Colonic mucosa (tissue), 4 donors: Measurements from ENCODE around the gene TXNL1. TPM values are rescaled to one million over a fixed set of nuclear protein-coding genes. Genes with fewer than 3 reads are reported as not detected.

Experiments
- DNase-seq: peaks from one replicate; pipeline ENCODE4 v3.0.0-alpha.2; 2020
- H3K27ac ChIP-seq: fragments of 200-600 bp; one replicate; pipeline ENCODE4 v1.8.0; 2021
- H3K27me3 ChIP-seq: fragments of 200-600 bp; one replicate; pipeline ENCODE4 v1.8.0; 2021
- H3K36me3 ChIP-seq: fragments of 200-600 bp; one replicate; pipeline ENCODE4 v1.8.0; 2021
- H3K4me1 ChIP-seq: fragments of 200-600 bp; one replicate; pipeline ENCODE4 v1.8.0; 2021; ENCODE audit warnings: mild to moderate bottlenecking
- H3K4me3 ChIP-seq: fragments of 200-600 bp; one replicate; pipeline ENCODE4 v1.8.0; 2021
- H3K9ac ChIP-seq, 2 donors: one replicate each; pipeline ENCODE4 v1.7.0; 2013; ENCODE audit warnings: control low read depth in 2 of 2, low read depth in 2 of 2, low read length in 2 of 2
- H3K9me3 ChIP-seq: fragments of 200-600 bp; one replicate; pipeline ENCODE4 v1.8.0; 2021
- CTCF ChIP-seq: fragments of 200-600 bp; IDR thresholded peaks from one replicate; pipeline ENCODE4 v1.8.0; 2022; ENCODE audit warnings: antibody characterized with exemption, mild to moderate bottlenecking
- intact Hi-C: fragments of 100-400 bp; cut with DNase I; formaldehyde crosslinking; loops from one replicate; pipeline ENCODE4 v1.14.1; 2022
- total RNA-seq, 2 donors: library from RNA; stranded (reverse); fragmentation: NEBNext Ultra II Directional in 1 of 2; extraction: Animal tissue kit (Norgen Biotek cat#: 25700) in 1 of 2; gene quantifications; one replicate each; pipeline ENCODE4 v1.2.1, GENCODE V29; 2021
- donor health status: healthy.
- donor health status: DM: no; HTN: no; CAD: no.
- donor health status: DM: no; HTN: no; CAD: no.

Gene TXNL1
- total RNA-seq, 2 donors from 2014 or later = 67.7 to 69.4 TPM

GRCh38 chr18:56643381-56643780 is 5.0 kb upstream of the TXNL1 start:
- no peak for TF ChIP-seq CTCF
- no peak overlapping the region for H3K9ac ChIP-seq
- H3K27ac ChIP-seq = no peak overlapping the region
- no peaks in the 10 kb centered on the region for H3K27me3 ChIP-seq
- DNase-seq = no peak
- H3K4me3 ChIP-seq = no peak overlapping the region
- intact Hi-C loops = no loop called here
- no peaks in the 10 kb centered on the region for H3K4me1 ChIP-seq
- no peaks in the 10 kb centered on the region for H3K36me3 ChIP-seq
- H3K9me3 ChIP-seq = no peaks in the 10 kb centered on the region

GRCh38 chr18:56641714-56642337 is 3.4 kb upstream of the TXNL1 start:
- TF ChIP-seq CTCF = no peak
- Histone ChIP-seq H3K27ac (no peak overlapping the region), H3K36me3 (no peaks in the 10 kb centered on the region), H3K27me3 (no peaks in the 10 kb centered on the region), H3K9me3 (no peaks in the 10 kb centered on the region), H3K4me3 (no peak overlapping the region), H3K4me1 (peaks cover 2% of the 10 kb centered on the region), H3K9ac (no peak overlapping the region)
- intact Hi-C loops = no loop called here
- no peak for DNase-seq

- Histone ChIP-seq H3K27me3 (no peaks in the 10 kb centered on the region), H3K36me3 (no peaks in the 10 kb centered on the region), H3K4me1 (peaks cover 7% of the 10 kb centered on the region), H3K9me3 (no peaks in the 10 kb centered on the region), H3K27ac (no peak overlapping the region), H3K9ac (peak overlapping the region in 1 of 2 donors; percentile 76), H3K4me3 (no peak overlapping the region)
- intact Hi-C loops = no loop called here
- no peak for TF ChIP-seq CTCF
- no peak for DNase-seq
Observed at GRCh38 chr18:56639571-56639970, 1.2 kb upstream of the TXNL1 start.

GRCh38 chr18:56639104-56639381 is 651 bp upstream of the TXNL1 start:
- peak overlapping the region; percentile 25 to 76 for H3K9ac ChIP-seq
- no peak for DNase-seq
- H3K4me3 ChIP-seq = peak overlapping the region; percentile 62
- H3K4me1 ChIP-seq = peaks cover 7% of the 10 kb centered on the region
- no peaks in the 10 kb centered on the region for H3K36me3 ChIP-seq
- peak overlapping the region; percentile 89 for H3K27ac ChIP-seq
- H3K27me3 ChIP-seq = no peaks in the 10 kb centered on the region
- TF ChIP-seq CTCF = no peak
- intact Hi-C loops = no loop called here
- H3K9me3 ChIP-seq = no peaks in the 10 kb centered on the region

- peak overlapping the region; percentile 75 to 97 for H3K9ac ChIP-seq
Observed at GRCh38 chr18:56637711-56638231, 621 bp downstream of the TXNL1 start.

More at GRCh38 chr18:56637711-56638231, 621 bp downstream of the TXNL1 start:
- no peak for DNase-seq
- Histone ChIP-seq H3K4me1 (peaks cover 7% of the 10 kb centered on the region), H3K27me3 (no peaks in the 10 kb centered on the region), H3K27ac (peak overlapping the region; percentile 89), H3K4me3 (peak overlapping the region; percentile 62), H3K9me3 (no peaks in the 10 kb centered on the region), H3K36me3 (no peaks in the 10 kb centered on the region)
- intact Hi-C loops = no loop called here
- no peak for TF ChIP-seq CTCF
